ENCODE data around the gene BEST1.
"Not testable (repeated sequence)": the region's sequence is repeated elsewhere in the genome, so short reads cannot be mapped to it uniquely, and the experiment has no call there.

BEST1 gene

DNA sequence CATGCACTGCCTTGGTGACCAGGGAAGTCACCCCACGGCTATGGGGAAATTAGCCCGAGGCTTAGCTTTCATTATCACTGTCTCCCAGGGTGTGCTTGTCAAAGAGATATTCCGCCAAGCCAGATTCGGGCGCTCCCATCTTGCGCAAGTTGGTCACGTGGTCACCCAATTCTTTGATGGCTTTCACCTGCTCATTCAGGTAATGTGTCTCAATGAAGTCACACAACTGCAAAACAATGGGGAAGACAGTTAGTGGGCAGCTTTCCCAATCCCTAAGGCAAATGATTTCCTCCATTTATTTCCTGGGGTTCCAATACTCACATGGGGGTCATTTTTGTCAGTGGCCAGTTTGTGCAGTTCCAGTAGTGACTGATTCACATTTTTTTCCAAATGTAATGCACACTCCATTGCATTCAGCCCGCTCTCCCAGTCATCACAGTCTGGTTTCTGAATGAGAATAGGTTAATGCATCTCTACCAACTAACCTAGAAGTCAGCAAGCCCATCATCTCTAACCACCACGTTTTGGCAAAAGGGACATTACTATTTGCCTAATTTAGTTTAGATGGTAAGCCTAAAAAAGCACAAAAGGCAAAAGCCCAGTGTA, 14.6 kb downstream of the BEST1 start:
- not testable (repeated sequence) for DNase-seq

DNA sequence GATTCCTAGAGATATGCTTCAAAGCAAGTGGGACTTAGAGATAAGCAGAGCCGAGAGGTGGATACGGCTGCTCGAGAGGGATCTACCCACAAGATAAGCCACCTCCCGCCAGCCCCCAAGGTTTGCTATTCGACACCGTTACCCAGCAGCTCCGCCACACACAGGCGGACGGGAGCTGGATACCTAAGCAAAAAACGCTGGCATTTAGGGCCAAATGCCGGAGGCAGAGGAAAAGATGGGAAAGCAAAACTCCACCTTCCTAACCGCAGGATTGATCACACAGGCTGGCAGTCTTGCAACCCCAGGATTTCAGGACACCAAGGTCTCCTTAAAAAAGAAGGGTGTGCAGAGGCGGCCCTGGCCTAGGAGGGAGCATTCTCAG, 16.6 kb downstream of the BEST1 start:
- DNase-seq = no peak

- DNase-seq = peak; percentile 79
These were observed 17.2 kb downstream of the BEST1 start, which contains the start of gene FTH1 for GRCh38 chr11:61967116-61967923. Gene FTH1 (minus strand): TSS chr11:61967634. CDS start chr11:61967425, 209 bp downstream.

GRCh38 chr11:61967924-61968757, 18.0 kb downstream of the BEST1 start:
- no peak for DNase-seq

- DNase-seq = no peak
These were observed 18.7 kb downstream of the BEST1 start for GRCh38 chr11:61968758-61969390.

DNA sequence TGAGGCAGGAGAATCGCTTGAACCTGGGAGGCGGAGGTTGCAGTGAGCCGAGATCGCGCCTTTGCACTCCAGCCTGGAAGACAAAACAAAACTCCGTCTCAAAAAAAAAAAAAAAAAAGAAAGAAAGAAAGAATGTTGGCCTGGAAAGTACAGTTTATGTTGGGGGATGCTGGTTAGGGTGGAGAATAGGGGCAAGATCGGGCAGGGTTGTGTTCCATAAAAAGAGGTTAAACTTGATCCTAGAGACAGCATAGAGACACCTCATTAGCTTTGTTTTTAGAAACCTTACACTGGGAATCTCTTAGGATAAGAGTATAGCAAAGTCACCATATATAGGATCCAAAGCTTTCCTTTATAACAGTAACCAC, 19.2 kb downstream of the BEST1 start:
- no peak for DNase-seq

- DNase-seq = no peak
These were observed 19.9 kb downstream of the BEST1 start for GRCh38 chr11:61969838-61970662.

- peak; percentile 96 for DNase-seq
These were observed 21.3 kb downstream of the BEST1 start for GRCh38 chr11:61971248-61972111.

- DNase-seq = no peak
These were observed 22.0 kb downstream of the BEST1 start for GRCh38 chr11:61972112-61972671.

DNA sequence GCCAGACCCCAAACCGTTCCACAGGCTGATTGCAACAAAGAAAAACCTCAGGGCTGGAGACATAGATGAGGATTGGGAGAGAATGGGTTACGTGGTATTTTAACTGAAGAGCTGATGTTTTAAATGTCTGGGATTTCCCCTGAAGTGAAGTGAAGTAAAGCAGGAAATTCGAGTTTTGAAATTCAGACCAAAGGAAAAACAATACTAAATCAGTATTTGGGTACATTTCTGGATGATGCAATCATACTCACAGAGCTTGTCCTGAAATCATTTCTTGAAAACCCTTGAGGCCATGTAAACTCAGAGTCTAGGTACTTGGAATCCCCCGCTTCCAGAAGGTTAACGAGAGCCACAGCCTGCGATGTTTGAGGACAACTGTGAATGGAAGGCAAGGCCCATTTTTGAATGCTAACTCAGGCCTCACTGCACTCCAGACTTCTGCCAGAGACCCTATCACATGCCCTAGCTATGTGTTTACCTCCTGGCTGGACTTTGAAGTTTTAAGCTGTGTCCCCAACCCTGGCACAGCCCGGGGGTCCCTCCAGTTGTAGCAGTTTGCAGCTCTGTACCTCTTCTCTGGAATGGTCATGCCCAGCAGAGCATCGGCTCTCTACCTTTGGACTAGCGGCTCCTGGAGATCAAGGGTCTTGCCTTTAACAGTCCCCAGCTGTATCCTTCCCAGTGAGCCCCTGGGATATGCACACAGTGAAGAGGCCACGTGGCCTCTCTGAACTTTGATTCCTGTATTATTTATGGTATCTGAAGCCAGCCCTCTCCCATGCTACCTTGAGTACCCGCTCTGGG, 22.7 kb downstream of the BEST1 start:
- no peak for DNase-seq

- DNase-seq = no peak
These were observed 23.5 kb downstream of the BEST1 start for GRCh38 chr11:61973476-61974162.

GRCh38 chr11:61974766-61975631, 24.8 kb downstream of the BEST1 start:
- DNase-seq = no peak

DNA sequence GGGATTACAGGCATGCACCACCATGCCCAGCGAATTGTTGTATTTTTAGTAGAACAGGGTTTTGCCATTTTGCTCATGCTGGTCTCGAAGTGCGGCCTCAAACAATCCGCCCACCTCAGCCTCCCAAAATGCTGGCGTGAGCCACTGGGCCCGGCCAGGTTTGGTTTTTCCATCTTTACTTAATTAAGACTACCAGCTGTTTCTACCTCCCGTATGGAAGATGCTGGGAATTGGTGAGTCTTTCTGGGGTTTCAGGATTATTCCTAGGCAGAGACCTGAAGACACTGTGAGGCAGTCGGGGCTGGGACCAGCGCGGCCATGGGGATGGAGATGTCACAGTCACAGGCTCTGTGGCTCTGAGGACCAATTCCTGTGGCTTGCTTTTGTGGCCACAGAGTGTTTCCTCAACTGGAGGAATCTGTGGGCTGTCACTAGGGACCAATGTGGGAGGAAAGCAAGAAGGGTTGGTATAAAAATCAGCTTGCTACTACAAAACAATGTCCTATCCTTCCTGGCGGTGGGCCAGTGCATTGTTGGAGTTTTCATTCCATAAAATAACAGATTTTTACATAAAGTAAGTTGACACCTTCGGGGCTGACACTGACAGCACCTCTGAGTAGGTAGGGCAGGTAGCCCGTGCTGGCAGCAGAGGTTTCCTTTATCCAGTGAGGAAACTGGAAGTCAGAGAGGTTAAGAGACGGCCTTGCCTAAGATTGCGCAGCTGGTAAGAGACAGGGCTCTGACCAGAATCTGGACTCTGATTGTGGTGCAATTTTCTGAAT, 25.7 kb downstream of the BEST1 start:
- DNase-seq = no peak

- DNase-seq = no peak
These were observed 26.3 kb downstream of the BEST1 start for GRCh38 chr11:61976420-61976800.

GRCh38 chr11:61976813-61977475, 26.8 kb downstream of the BEST1 start:
- no peak for DNase-seq

DNA sequence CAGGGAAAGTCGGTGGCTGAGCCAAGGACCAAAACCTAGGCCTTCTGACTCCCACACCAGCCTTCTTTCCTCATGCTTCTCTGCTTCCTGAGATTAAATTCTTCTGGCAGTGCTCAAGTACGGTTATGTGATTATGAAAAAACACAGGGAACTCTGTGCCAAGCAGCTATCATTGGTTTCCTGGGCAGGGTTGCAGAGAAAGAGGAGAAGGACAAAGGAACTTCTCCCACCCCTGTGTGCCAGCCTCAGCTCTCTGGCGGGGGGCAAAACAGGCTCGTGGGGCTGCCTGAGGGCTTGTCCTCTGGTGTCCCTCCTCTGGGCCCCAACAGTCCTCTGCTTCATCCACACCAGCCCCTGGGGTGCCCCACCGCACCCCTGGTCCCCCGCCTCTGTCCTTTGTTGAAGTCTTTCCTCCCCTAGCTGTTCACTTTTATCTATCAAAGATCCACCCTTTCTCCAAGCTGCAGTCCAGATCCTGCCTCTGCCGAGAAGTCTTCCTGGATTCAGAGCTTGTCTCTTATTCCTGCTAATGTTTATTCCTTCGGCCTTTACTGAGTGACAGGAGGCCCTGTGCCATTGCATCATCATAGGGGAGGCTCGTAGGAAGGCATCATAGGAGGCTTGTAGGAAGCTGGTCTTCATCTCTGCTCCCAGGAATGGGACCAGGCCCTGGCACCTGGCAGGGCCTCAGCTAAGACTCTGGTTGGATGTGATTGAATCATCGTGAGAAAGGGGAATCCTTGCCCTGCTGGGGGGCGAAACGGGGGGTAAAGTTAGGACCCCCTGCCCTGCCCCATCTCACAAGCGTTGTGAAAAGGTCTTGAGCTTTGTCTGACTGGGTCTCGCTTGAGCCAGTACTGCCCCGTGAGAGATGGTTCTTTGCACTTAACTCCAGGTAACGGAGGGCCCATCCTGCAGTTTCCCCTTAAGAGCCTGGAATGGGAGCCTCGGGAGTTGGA, 28.8 kb downstream of the BEST1 start:
- DNase-seq = no peak
